NB4 (cell line): ENCODE results near the gene ADGRL3.

ENCODE experiments used
- POLR2A ChIP-seq: IDR thresholded peaks from 2 replicates; pipeline ENCODE4 v1.6.1; 2011; ENCODE audit warnings: mild to moderate bottlenecking; ENCODE audit not compliant: insufficient read length; ENCODE audit errors: extremely low read depth
- TF ChIP-seq, protein P1 (sequence below): IDR thresholded peaks from one replicate; pipeline ENCODE4 v1.5.1; 2012; ENCODE audit warnings: low read depth, low read length

DNA sequence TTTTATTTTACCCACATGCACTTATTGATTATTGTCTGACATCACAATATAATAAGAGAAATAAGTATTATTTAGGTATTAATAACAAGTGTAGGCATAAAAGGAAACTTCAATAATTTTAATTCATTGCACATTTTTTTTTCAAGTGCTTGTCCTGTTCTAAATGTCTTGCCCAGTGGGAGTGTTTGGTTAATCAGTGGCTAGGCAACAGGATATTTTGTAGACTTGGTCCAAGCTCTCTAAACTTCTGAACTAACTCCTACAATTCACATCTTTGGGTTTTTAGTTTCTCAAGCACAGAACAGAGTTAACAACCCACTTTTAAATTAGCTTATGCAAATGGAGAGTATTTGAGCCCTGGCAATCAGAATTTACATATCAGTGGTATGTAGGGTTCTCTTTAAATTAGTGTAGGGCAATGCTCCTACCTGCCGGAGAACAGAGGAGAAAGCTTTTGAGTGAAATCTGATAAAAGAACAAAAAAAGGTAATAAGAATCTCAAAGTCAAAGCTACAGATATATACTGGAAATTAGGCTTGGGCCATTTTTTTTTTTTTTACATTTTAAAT lies 353.5 kb downstream of the ADGRL3 start:
- TF ChIP-seq, protein P1, sequence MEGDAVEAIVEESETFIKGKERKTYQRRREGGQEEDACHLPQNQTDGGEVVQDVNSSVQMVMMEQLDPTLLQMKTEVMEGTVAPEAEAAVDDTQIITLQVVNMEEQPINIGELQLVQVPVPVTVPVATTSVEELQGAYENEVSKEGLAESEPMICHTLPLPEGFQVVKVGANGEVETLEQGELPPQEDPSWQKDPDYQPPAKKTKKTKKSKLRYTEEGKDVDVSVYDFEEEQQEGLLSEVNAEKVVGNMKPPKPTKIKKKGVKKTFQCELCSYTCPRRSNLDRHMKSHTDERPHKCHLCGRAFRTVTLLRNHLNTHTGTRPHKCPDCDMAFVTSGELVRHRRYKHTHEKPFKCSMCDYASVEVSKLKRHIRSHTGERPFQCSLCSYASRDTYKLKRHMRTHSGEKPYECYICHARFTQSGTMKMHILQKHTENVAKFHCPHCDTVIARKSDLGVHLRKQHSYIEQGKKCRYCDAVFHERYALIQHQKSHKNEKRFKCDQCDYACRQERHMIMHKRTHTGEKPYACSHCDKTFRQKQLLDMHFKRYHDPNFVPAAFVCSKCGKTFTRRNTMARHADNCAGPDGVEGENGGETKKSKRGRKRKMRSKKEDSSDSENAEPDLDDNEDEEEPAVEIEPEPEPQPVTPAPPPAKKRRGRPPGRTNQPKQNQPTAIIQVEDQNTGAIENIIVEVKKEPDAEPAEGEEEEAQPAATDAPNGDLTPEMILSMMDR = no peak
- no peak for TF ChIP-seq POLR2A
